Stimulated activated CD8-positive, alpha-beta memory T cell treated with anti-CD3 and anti-CD28 coated beads, Interleukin-15, amount 100 ng/mL, for 1 hour (primary cell): Measurements from ENCODE around the gene LMTK2.
A peak's percentile ranks its signal among the peaks of the same experiment; 100 is the strongest.

Source experiments
- DNase-seq: peaks from one replicate; pipeline ENCODE4 v3.0.0-alpha.2; 2020; ENCODE audit warnings: low read depth

Gene LMTK2

GRCh38 chr7:98234429-98235147 is 127.9 kb downstream of the LMTK2 start:
- DNase-seq = no peak

- no peak for DNase-seq
Observed at GRCh38 chr7:98235901-98236300, 129.2 kb downstream of the LMTK2 start.

- DNase-seq = no peak
Observed at GRCh38 chr7:98236355-98237185, 129.9 kb downstream of the LMTK2 start.

GRCh38 chr7:98238076-98238475 is 131.4 kb downstream of the LMTK2 start:
- DNase-seq = no peak

GRCh38 chr7:98238976-98239375 is 132.3 kb downstream of the LMTK2 start:
- DNase-seq = no peak

- DNase-seq = no peak
Observed at GRCh38 chr7:98240961-98241673, 134.5 kb downstream of the LMTK2 start.

GRCh38 chr7:98241674-98242241 is 135.1 kb downstream of the LMTK2 start:
- no peak for DNase-seq

GRCh38 chr7:98242342-98242741 is 135.7 kb downstream of the LMTK2 start:
- DNase-seq = no peak

- no peak for DNase-seq
Observed at GRCh38 chr7:98242934-98243333, 136.3 kb downstream of the LMTK2 start.

- no peak for DNase-seq
Observed at GRCh38 chr7:98244871-98245270, 138.2 kb downstream of the LMTK2 start.

- DNase-seq = no peak
Observed at GRCh38 chr7:98248156-98248555, 141.5 kb downstream of the LMTK2 start.

GRCh38 chr7:98249106-98249505 is 142.4 kb downstream of the LMTK2 start:
- no peak for DNase-seq

GRCh38 chr7:98250789-98251188 is 144.1 kb downstream of the LMTK2 start:
- no peak for DNase-seq

GRCh38 chr7:98251231-98251600 is 144.6 kb downstream of the LMTK2 start:
- no peak for DNase-seq

GRCh38 chr7:98251601-98252424 is 145.2 kb downstream of the LMTK2 start, which contains the start of gene TECPR1:
TSS of gene TECPR1 (minus strand) at chr7:98252232. CDS start at chr7:98246146, 6,086 bp downstream.
- peak; percentile 63 for DNase-seq

- DNase-seq = no peak
Observed at GRCh38 chr7:98252425-98253054, 145.9 kb downstream of the LMTK2 start.

- no peak for DNase-seq
Observed at GRCh38 chr7:98254516-98254915, 147.9 kb downstream of the LMTK2 start.

- DNase-seq = no peak
Observed at GRCh38 chr7:98254951-98255610, 148.4 kb downstream of the LMTK2 start.

- no peak for DNase-seq
Observed at GRCh38 chr7:98256431-98256830, 149.8 kb downstream of the LMTK2 start.

- no peak for DNase-seq
Observed at GRCh38 chr7:98257701-98258100, 151.0 kb downstream of the LMTK2 start.
